ENCODE data around the gene NPBWR2.

GRCh38 chr20:64074963-64075362 lies 32.4 kb downstream of the NPBWR2 start:
- no peak for TF ChIP-seq CTCF (IDR thresholded peaks at IDR 0.05; ENCODE audit: low read length)
- no peak for TF ChIP-seq EZH2 (optimal IDR thresholded peaks at IDR 0.05; ENCODE audit: low read depth, low read length)
- TF ChIP-seq EZH2phosphoT487 (IDR thresholded peaks at IDR 0.05; ENCODE audit: low read length), result no peak

Measured in MM.1S (cell line).